NT2/D1 (cell line): ENCODE data around the gene LRRC4C.

Experiments
- SUZ12 ChIP-seq: IDR thresholded peaks from 2 replicates; pipeline ENCODE4 v1.6.1; 2011; ENCODE audit not compliant: insufficient read length, insufficient read depth; ENCODE audit errors: extremely low read depth
- YY1 ChIP-seq: IDR thresholded peaks from 2 replicates; pipeline ENCODE4 v1.6.1; 2011; ENCODE audit not compliant: insufficient read length, insufficient read depth
- ZNF274 ChIP-seq: IDR thresholded peaks from 2 replicates; pipeline ENCODE4 v1.6.1; 2011; ENCODE audit warnings: mild to moderate bottlenecking, low read depth, low read length

- TF ChIP-seq YY1 (no peak), SUZ12 (no peak), ZNF274 (no peak)
These were observed 953.2 kb downstream of the LRRC4C start for GRCh38 chr11:40506226-40506625.
